T follicular helper cell (primary cell): ENCODE measurements around the gene ZBTB16.

Experiments used
- DNase-seq: peaks from one replicate; pipeline ENCODE4 v3.0.0-alpha.2; 2020; ENCODE audit warnings: low read depth
- total RNA-seq, 2 experiments: gene quantifications; one replicate each; lab custom pipeline; 2026; lab: John Stamatoyannopoulos, UW

Gene ZBTB16
- 4.9 to 10.1 reads per million in 2 experiments for total RNA-seq

GRCh38 chr11:114059278-114059983 lies at the start of gene ZBTB16:
Gene ZBTB16, plus strand, starts transcription at chr11:114059711. Its CDS starts 3,590 bp downstream, at chr11:114063301.
- peak; percentile 19 for DNase-seq

GRCh38 chr11:114010931-114011330 lies 48.6 kb upstream of the ZBTB16 start:
- no peak for DNase-seq

- DNase-seq, result no peak
Measured at GRCh38 chr11:114011443-114011842, 48.1 kb upstream of the ZBTB16 start.

GRCh38 chr11:114015117-114015516 lies 44.4 kb upstream of the ZBTB16 start:
- DNase-seq, result no peak

- DNase-seq, result no peak
Measured at GRCh38 chr11:114016986-114017385, 42.5 kb upstream of the ZBTB16 start.

GRCh38 chr11:114017723-114018122 lies 41.8 kb upstream of the ZBTB16 start:
- no peak for DNase-seq

- no peak for DNase-seq
Measured at GRCh38 chr11:114019046-114019445, 40.5 kb upstream of the ZBTB16 start.

- DNase-seq, result no peak
Measured at GRCh38 chr11:114019574-114019973, 39.9 kb upstream of the ZBTB16 start.

GRCh38 chr11:114025329-114025907 lies 34.1 kb upstream of the ZBTB16 start:
- DNase-seq, result no peak

- no peak for DNase-seq
Measured at GRCh38 chr11:114026355-114026754, 33.2 kb upstream of the ZBTB16 start.

GRCh38 chr11:114027391-114027790 lies 32.1 kb upstream of the ZBTB16 start:
- no peak for DNase-seq

GRCh38 chr11:114027926-114028325 lies 31.6 kb upstream of the ZBTB16 start:
- DNase-seq, result no peak

- no peak for DNase-seq
Measured at GRCh38 chr11:114031246-114031966, 28.1 kb upstream of the ZBTB16 start.

GRCh38 chr11:114031967-114032320 lies 27.6 kb upstream of the ZBTB16 start:
- DNase-seq, result no peak

- no peak for DNase-seq
Measured at GRCh38 chr11:114033066-114033465, 26.4 kb upstream of the ZBTB16 start.

GRCh38 chr11:114033572-114033971 lies 25.9 kb upstream of the ZBTB16 start:
- no peak for DNase-seq

- no peak for DNase-seq
Measured at GRCh38 chr11:114034956-114035355, 24.6 kb upstream of the ZBTB16 start.

GRCh38 chr11:114036147-114036811 lies 23.2 kb upstream of the ZBTB16 start:
- peak; percentile 14 for DNase-seq

- DNase-seq, result no peak
Measured at GRCh38 chr11:114036958-114037357, 22.6 kb upstream of the ZBTB16 start.

- no peak for DNase-seq
Measured at GRCh38 chr11:114039551-114039950, 20.0 kb upstream of the ZBTB16 start.

GRCh38 chr11:114040706-114041211 lies 18.8 kb upstream of the ZBTB16 start:
- DNase-seq, result no peak

- DNase-seq, result no peak
Measured at GRCh38 chr11:114042234-114042633, 17.3 kb upstream of the ZBTB16 start.
